ENCODE measurements around the gene FAM50B. TPM values are rescaled to one million over a fixed set of nuclear protein-coding genes. Genes with fewer than 3 reads are reported as not detected.

The FAM50B gene
- total RNA-seq, 2 experiments from 2014 or later = 5.2 to 6.0 TPM

DNA sequence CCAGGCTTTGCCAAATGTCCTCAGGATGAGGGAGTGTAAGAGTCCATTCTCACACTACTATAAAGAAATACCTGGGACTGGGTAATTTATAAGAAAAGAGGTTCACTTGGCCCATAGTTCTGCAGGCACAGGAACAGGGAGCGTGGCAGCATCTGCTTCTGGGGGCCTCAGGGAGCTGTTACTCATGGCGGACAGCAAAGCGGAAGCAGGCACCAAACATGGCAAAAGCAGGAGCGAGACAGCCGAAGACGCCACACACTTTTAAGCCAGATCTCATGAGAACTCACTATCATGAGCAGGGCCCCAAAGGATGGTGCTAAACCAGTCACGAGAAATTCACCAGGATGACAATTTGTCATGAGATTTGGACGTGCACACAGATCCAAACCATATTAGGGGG lies 22.8 kb downstream of the FAM50B start:
- POLR2A ChIA-PET = interaction anchor here (0.6 kb wide), 1 partner anchor 378 kb away, joined by 3 read pairs; no protein-coding TSS in a partner anchor
- Mint-ChIP-seq H3K36me3 (ENCODE audit: low read depth) (no peaks in the 10 kb centered on the region), H3K27me3 (peaks cover 2% of the 10 kb centered on the region), H3K27ac (no peak overlapping the region), H3K4me1 (ENCODE audit: low read depth) (peaks cover 10% of the 10 kb centered on the region), H3K9me3 (no peaks in the 10 kb centered on the region), H3K4me3 (no peak overlapping the region)
- CTCF ChIA-PET = no interaction called here
- intact Hi-C loops (cut with micrococcal nuclease) = no loop called here
- TF ChIP-seq, protein P1, sequence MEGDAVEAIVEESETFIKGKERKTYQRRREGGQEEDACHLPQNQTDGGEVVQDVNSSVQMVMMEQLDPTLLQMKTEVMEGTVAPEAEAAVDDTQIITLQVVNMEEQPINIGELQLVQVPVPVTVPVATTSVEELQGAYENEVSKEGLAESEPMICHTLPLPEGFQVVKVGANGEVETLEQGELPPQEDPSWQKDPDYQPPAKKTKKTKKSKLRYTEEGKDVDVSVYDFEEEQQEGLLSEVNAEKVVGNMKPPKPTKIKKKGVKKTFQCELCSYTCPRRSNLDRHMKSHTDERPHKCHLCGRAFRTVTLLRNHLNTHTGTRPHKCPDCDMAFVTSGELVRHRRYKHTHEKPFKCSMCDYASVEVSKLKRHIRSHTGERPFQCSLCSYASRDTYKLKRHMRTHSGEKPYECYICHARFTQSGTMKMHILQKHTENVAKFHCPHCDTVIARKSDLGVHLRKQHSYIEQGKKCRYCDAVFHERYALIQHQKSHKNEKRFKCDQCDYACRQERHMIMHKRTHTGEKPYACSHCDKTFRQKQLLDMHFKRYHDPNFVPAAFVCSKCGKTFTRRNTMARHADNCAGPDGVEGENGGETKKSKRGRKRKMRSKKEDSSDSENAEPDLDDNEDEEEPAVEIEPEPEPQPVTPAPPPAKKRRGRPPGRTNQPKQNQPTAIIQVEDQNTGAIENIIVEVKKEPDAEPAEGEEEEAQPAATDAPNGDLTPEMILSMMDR (IDR thresholded peaks at IDR 0.05) = no peak
- ATAC-seq (no peak), DNase-seq (no peak)

DNA sequence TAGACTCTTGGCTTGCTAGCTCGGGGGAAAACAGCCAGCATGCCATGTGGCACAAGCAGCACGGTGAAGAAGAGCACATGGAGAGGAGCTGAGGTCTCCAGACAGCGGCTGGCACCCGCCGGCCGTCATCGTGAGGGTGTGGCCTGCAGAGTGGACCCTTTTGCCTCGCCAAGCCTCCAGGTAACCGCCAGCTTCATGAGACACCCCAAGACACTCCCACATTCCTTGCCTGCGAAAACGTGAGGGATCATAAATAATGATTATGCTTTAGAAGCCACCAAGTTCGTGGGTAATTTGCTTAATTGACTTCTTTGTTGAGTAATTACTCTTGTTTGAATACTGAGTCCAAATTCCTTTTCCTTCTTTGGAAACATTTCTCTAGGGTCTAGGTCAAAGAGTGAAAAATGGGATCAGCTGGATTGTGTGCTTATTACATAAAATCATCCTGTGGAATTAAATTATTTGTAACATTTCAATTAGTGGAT lies 23.2 kb downstream of the FAM50B start:
- H3K4me3 Mint-ChIP-seq = no peak overlapping the region
- no peaks in the 10 kb centered on the region for H3K9me3 Mint-ChIP-seq
- ChIA-PET POLR2A (no interaction called here), CTCF (no interaction called here)
- DNase-seq (no peak), ATAC-seq (no peak)
- TF ChIP-seq, protein P1 (IDR thresholded peaks at IDR 0.05) = no peak
- H3K27ac Mint-ChIP-seq = no peak overlapping the region
- H3K4me1 Mint-ChIP-seq (ENCODE audit: low read depth) = peaks cover 9% of the 10 kb centered on the region
- intact Hi-C loops (cut with micrococcal nuclease) = no loop called here
- peaks cover 1% of the 10 kb centered on the region for H3K27me3 Mint-ChIP-seq
- H3K36me3 Mint-ChIP-seq (ENCODE audit: low read depth) = no peaks in the 10 kb centered on the region

DNA sequence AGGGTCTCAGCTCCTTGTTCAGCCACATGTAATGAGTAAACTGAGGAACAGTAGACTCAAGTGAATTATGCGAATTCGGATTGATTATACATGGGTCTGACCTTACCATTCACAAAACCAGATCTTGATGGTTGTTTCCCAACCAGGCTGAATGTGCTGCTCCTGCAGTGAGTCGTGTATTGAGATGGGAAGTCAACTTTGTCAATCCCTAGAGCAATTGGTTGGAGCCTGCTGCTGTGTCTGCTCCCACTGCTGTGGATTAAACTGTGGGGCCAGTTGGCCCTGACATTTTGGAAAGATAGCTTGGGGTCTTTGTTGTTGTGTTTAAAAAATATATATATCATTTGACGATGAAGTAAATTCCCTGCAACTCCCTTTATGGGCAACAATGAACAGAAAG lies 23.9 kb downstream of the FAM50B start:
- peaks cover 1% of the 10 kb centered on the region for H3K27me3 Mint-ChIP-seq
- TF ChIP-seq, protein P1 (IDR thresholded peaks at IDR 0.05) = no peak
- no peaks in the 10 kb centered on the region for H3K9me3 Mint-ChIP-seq
- DNase-seq (no peak), ATAC-seq (no peak)
- POLR2A ChIA-PET = no interaction called here
- H3K4me1 Mint-ChIP-seq (ENCODE audit: low read depth) = peaks cover 3% of the 10 kb centered on the region
- no peak overlapping the region for H3K4me3 Mint-ChIP-seq
- H3K27ac Mint-ChIP-seq = no peak overlapping the region
- CTCF ChIA-PET = interaction anchor here (1.9 kb wide), 1 partner anchor 24 kb away, joined by 5 read pairs; the partner anchor contains the start of gene FAM50B
- intact Hi-C loops (cut with micrococcal nuclease) = no loop called here
- H3K36me3 Mint-ChIP-seq (ENCODE audit: low read depth) = no peaks in the 10 kb centered on the region

DNA sequence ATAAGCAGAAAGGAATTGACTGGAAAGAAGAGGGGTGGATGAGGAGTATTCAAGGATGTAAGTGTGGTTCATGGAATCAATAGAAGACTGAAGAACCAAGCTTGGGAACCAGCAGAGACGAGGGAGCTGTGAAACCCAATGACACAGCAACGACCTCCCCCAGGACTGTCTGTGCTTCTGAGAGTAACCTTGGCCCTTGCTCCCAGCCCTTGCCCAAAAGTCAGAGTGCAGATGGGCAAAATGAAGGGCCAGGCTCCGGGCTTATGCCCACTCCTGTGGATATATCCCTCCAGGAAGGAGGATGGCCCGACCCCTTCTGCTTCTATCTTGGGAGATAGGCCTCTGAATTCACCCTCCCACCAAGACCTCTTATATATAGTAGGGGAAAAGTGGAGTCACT lies 24.9 kb downstream of the FAM50B start:
- intact Hi-C loops (cut with micrococcal nuclease) = no loop called here
- H3K9me3 Mint-ChIP-seq = no peaks in the 10 kb centered on the region
- H3K4me1 Mint-ChIP-seq (ENCODE audit: low read depth) = no peaks in the 10 kb centered on the region
- TF ChIP-seq, protein P1 (IDR thresholded peaks at IDR 0.05) = no peak
- CTCF ChIA-PET = interaction anchor here (0.6 to 1.9 kb wide), 2 partner anchors 25 to 104 kb away, joined by 3 to 5 read pairs; partner anchors contain the start of gene FAM50B
- H3K36me3 Mint-ChIP-seq (ENCODE audit: low read depth) = no peaks in the 10 kb centered on the region
- H3K27ac Mint-ChIP-seq = no peak overlapping the region
- H3K27me3 Mint-ChIP-seq = peaks cover 1% of the 10 kb centered on the region
- POLR2A ChIA-PET = interaction anchor here (0.6 kb wide), 1 partner anchor 12 kb away, joined by 3 read pairs; no protein-coding TSS in a partner anchor
- no peak overlapping the region for H3K4me3 Mint-ChIP-seq
- DNase-seq (no peak), ATAC-seq (no peak)

DNA sequence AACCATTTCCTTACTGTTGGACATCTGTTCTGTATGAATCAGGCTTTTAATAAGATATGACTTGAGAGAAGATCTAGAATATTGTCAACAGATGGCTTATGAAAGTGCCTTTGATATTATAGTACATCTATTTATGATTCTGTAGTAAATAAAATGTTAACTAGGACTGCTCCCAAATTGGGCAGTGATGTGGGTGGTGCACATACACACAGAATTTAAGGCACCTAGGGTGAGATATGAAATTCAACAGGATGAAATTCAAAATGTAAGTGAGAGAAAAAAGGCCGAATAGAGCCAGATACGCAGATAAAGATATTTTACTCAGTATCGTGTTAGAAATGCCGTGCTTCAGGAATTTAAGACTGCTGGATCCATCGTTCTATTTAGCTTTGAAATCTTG lies 26.3 kb downstream of the FAM50B start:
- Mint-ChIP-seq H3K9me3 (no peaks in the 10 kb centered on the region), H3K4me1 (ENCODE audit: low read depth) (no peaks in the 10 kb centered on the region), H3K36me3 (ENCODE audit: low read depth) (no peaks in the 10 kb centered on the region), H3K27ac (no peak overlapping the region), H3K27me3 (peaks cover 1% of the 10 kb centered on the region), H3K4me3 (no peak overlapping the region)
- TF ChIP-seq, protein P1 (IDR thresholded peaks at IDR 0.05) = no peak
- ChIA-PET POLR2A (no interaction called here), CTCF (interaction anchor here (0.8 to 1.8 kb wide), 3 partner anchors 9 to 42 kb away, joined by 3 to 4 read pairs (median 4); partner anchors contain the start of gene FAM50B)
- DNase-seq (no peak), ATAC-seq (no peak)
- intact Hi-C loops (cut with micrococcal nuclease) = no loop called here
